ENCODE measurements around the gene CUTA.
"Not testable (repeated sequence)": the region's sequence is repeated elsewhere in the genome, so short reads cannot be mapped to it uniquely, and the experiment has no call there.

Gene CUTA

DNA sequence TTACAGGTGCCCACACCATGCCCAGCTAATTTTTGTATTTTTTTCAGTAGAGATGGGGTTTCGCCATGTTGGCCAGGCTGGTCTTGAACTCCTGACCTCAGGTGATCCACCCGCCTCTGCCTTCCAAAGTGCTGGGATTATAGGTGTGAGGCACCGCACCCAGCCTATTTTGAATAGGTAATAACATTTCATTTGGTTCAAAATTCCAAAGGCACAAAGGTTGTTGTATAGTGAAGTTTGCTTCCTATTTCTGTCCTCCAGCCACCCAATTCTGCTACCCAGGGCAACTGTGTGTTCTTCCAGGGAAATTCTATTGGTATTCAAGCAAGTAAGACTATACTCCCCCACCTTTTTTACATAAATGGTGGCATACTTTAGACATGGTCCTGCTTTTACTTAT lies 19.3 kb downstream of the CUTA start:
- DNase-seq; H3K27me3 Mint-ChIP-seq; H3K27ac Mint-ChIP-seq; ATAC-seq (replicated peaks); H3K36me3 Mint-ChIP-seq (ENCODE audit: insufficient read depth); H3K4me3 Mint-ChIP-seq; H3K9me3 Mint-ChIP-seq: not testable (repeated sequence)
- H3K4me1 Mint-ChIP-seq (ENCODE audit: low read depth in 2 of 2): peaks cover 5 to 12% of the 10 kb centered on the region in 2 donors

- peak overlapping the region in 1 of 2 donors; percentile 44 for H3K27ac Mint-ChIP-seq
Measured at GRCh38 chr6:33397541-33397940, 20.4 kb downstream of the CUTA start.

DNA sequence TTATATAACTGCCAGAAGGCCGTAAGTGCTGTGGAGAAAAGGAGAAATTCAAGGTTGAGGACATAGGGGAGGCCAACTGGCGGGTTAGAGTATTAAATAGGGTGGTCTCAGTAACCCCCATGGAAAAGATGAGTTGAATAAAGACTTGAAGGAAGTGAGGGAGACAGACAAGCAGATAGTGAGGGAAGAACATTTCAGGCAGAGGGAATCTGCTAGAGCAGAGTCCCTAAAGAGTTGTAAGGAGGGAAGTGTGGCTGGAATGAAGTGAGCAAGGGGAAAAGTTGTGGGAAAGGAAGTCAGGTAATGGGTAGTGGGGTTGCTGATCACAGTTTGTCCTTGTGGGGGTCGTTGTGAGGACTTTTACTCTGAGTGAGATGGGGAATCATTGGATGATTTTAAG lies 24.9 kb downstream of the CUTA start:
- Mint-ChIP-seq H3K36me3 (ENCODE audit: insufficient read depth) (peaks cover 6% of the 10 kb centered on the region), H3K4me1 (ENCODE audit: low read depth in 2 of 2) (peaks cover 16 to 36% of the 10 kb centered on the region in 2 donors), H3K4me3 (peak overlapping the region in 1 of 2 donors; percentile 81), H3K9me3 (no peaks in the 10 kb centered on the region), H3K27ac (peak overlapping the region in 1 of 2 donors; percentile 78), H3K27me3 (no peaks in the 10 kb centered on the region)
- DNase-seq (no peak), ATAC-seq (replicated peaks) (no peak)

More at GRCh38 chr6:33397541-33397940, 20.4 kb downstream of the CUTA start:
- Mint-ChIP-seq H3K36me3 (ENCODE audit: insufficient read depth) (no peaks in the 10 kb centered on the region), H3K4me3 (no peak overlapping the region), H3K4me1 (ENCODE audit: low read depth in 2 of 2) (peaks cover 6 to 19% of the 10 kb centered on the region in 2 donors), H3K27me3 (no peaks in the 10 kb centered on the region), H3K9me3 (no peaks in the 10 kb centered on the region)
- ATAC-seq (replicated peaks) (no peak), DNase-seq (no peak)

GRCh38 chr6:33392595-33392948 lies 25.3 kb downstream of the CUTA start:
- peaks cover 6% of the 10 kb centered on the region for H3K36me3 Mint-ChIP-seq (ENCODE audit: insufficient read depth)
- H3K4me3 Mint-ChIP-seq: peak overlapping the region; percentile 81 to 83
- DNase-seq: no peak
- no peaks in the 10 kb centered on the region for H3K9me3 Mint-ChIP-seq
- no peaks in the 10 kb centered on the region for H3K27me3 Mint-ChIP-seq
- H3K27ac Mint-ChIP-seq: peak overlapping the region in 1 of 2 donors; percentile 78
- H3K4me1 Mint-ChIP-seq (ENCODE audit: low read depth in 2 of 2): peaks cover 16 to 32% of the 10 kb centered on the region in 2 donors
- no peak for ATAC-seq (replicated peaks)

- H3K36me3 Mint-ChIP-seq (ENCODE audit: insufficient read depth): peaks cover 6% of the 10 kb centered on the region
- H3K27me3 Mint-ChIP-seq: no peaks in the 10 kb centered on the region
- DNase-seq (no peak), ATAC-seq (replicated peaks) (no peak)
- peak overlapping the region; percentile 78 to 90 for H3K27ac Mint-ChIP-seq
- peaks cover 16 to 30% of the 10 kb centered on the region in 2 donors for H3K4me1 Mint-ChIP-seq (ENCODE audit: low read depth in 2 of 2)
- H3K9me3 Mint-ChIP-seq: no peaks in the 10 kb centered on the region
- peak overlapping the region; percentile 81 to 83 for H3K4me3 Mint-ChIP-seq
Measured at GRCh38 chr6:33391922-33392594, 25.8 kb downstream of the CUTA start.

DNA sequence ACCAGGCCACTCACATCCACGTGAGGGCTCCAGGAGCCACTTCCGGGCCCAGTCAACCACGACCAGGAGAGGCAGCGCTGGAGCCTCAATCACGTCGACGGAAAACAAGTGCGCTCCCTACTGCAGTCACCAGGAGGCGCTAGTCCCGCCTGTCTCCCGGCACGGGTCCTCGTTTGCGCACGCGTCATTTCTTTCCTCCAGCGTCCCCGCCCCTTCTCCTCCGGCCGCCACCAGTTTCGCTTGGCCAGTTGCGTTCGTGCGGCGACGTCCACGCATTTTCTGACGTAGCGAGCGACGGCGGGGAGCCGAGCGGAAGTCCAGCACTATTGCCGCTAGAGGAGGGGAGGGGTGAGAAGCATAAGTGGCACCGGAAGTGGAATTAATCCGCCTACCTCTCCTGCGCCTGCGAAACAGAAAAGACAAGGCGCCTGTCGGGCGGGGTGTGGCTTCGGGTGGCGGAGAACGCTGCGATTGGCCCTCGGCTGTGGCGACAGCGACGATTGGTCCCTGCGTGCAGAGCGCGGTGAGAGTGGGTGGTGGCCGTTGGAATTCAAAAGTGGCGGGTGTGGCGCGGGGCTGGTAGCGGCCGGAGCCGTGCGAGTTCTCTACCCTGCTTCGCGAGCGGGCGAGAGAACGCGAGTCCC lies 26.5 kb downstream of the CUTA start, which contains the start of gene KIFC1:
Gene KIFC1 (plus strand): TSS at position 546 of the 644 bp plus-strand sequence. CDS start 163 bp downstream, outside the sequence.
- Mint-ChIP-seq H3K4me1 (ENCODE audit: low read depth in 2 of 2) (peaks cover 16 to 30% of the 10 kb centered on the region in 2 donors), H3K9me3 (no peaks in the 10 kb centered on the region), H3K27ac (peak within 1 kb of the TSS; percentile 78 to 90), H3K4me3 (peak within 1 kb of the TSS; percentile 81 to 83), H3K36me3 (ENCODE audit: insufficient read depth) (peaks cover 6% of the 10 kb centered on the region), H3K27me3 (no peaks in the 10 kb centered on the region)
- ATAC-seq (replicated peaks): peak; percentile 86
- peak; percentile 99 for DNase-seq

DNA sequence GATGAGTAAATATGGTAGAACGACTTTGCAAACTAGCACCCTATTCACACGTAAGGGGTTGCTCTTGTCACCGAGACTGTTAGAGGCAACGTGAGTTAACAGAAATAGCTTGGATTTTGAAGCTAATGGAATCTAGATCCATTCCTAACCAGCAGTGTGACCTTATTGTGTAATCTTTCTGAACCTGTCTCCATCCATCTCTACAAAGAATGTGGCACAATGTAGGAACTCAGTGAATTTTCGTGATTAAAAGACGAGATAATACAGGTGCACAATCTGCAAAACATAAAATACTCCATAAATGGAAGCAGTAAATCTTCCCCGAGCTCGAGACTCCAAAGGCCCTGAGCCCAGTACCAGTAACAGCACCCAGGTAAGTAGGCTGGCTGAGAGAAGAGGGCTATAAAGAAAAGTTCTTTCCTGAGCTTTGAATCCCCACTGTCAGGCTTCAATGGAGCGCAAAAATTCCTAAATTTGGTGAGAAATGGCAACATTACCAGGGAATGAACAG lies 27.1 kb downstream of the CUTA start:
- no peaks in the 10 kb centered on the region for H3K9me3 Mint-ChIP-seq
- H3K4me1 Mint-ChIP-seq (ENCODE audit: low read depth in 2 of 2): peaks cover 16 to 30% of the 10 kb centered on the region in 2 donors
- peaks cover 6% of the 10 kb centered on the region for H3K36me3 Mint-ChIP-seq (ENCODE audit: insufficient read depth)
- DNase-seq (no peak), ATAC-seq (replicated peaks) (peak; percentile 3)
- peak overlapping the region; percentile 78 to 90 for H3K27ac Mint-ChIP-seq
- peak overlapping the region; percentile 81 to 83 for H3K4me3 Mint-ChIP-seq
- no peaks in the 10 kb centered on the region for H3K27me3 Mint-ChIP-seq

DNA sequence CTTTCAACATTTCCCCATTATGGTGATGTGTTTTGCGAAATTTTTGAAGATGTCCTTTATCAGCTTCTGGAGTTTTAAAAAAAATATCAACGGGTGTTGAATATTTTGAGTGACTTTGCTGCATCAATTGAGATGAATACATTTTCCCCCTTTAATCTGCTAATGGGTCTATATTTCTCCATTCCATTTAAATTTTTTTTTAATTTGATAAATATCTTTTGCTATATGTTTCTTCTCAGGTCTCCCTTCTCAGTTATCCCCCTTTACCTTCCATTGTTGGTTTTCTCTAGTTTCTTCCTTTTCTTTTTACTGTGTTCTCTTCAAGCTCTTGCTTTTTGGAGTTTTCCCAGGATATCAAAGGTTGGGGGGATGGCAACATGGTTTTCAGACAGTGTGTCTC lies 27.7 kb downstream of the CUTA start:
- Mint-ChIP-seq H3K9me3 (no peaks in the 10 kb centered on the region), H3K27ac (peak overlapping the region in 1 of 2 donors; percentile 78), H3K27me3 (no peaks in the 10 kb centered on the region), H3K4me1 (ENCODE audit: low read depth in 2 of 2) (peaks cover 15 to 30% of the 10 kb centered on the region in 2 donors), H3K4me3 (no peak overlapping the region), H3K36me3 (ENCODE audit: insufficient read depth) (peaks cover 6% of the 10 kb centered on the region)
- DNase-seq (no peak), ATAC-seq (replicated peaks) (no peak)

DNA sequence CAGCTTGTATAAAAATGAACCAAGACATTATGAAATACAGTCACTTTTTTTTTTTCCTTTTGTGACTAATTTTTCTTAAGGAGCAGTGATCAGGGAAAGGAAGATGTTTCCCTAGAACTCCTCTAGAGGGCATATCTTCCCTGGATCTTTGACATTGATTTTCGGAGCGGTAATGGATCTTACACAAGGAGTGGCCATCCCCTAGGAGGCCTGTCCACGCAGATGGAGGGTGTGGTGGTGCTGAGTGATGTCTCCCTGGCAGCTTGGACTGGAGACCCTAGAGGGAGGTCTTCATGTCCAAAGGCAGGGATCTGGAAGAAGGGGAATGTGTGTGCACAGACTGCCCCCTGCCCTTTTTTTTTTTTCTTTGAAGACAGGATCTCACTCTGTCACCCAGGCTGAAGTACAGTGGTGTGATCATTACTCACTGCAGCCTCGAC lies 33.3 kb downstream of the CUTA start:
- H3K27me3 Mint-ChIP-seq: no peaks in the 10 kb centered on the region
- ATAC-seq (replicated peaks) (no peak), DNase-seq (no peak)
- no peak overlapping the region for H3K27ac Mint-ChIP-seq
- H3K36me3 Mint-ChIP-seq (ENCODE audit: insufficient read depth): no peaks in the 10 kb centered on the region
- H3K9me3 Mint-ChIP-seq: no peaks in the 10 kb centered on the region
- H3K4me1 Mint-ChIP-seq (ENCODE audit: low read depth in 2 of 2): peaks cover 0 to 2% of the 10 kb centered on the region in 2 donors
- no peak overlapping the region for H3K4me3 Mint-ChIP-seq

DNA sequence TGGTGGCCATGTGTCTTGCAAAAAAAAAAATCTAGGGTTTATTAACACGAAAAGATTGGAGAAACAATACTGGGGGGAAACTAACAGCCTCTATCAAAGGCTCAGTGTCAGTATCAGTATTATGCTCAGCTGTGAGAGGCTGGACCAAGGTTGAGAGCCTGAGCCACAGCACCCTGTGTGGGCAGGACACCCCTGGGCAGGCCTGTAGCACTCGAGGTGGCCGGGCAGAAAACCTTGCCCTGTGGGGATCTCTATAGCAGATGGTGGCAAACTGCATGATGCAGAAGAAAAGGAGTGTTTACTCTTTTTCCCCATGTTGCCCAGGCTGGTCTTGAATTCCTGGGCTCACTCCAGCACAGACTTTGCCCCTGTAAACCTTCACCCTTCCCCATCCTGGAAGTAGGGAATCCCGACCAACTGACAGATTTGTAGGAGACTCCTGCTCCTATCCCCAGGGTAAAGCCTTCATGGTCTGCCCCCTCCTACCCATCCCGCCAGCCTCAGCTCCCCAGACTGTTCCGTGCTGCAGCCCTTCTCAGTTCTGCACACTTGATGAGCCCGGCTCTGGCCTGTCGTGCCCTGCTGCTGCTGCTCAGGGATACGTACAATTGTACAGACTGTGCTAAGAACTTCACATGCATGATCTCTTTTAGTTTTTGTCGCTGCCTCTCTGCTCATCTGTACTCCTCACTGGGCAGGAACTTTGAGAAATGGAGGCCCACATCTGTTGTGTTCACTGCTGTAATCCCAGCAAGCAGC lies 34.3 kb downstream of the CUTA start:
- ATAC-seq (replicated peaks): no peak
- no peaks in the 10 kb centered on the region for H3K36me3 Mint-ChIP-seq (ENCODE audit: insufficient read depth)
- H3K9me3 Mint-ChIP-seq: no peaks in the 10 kb centered on the region
- no peak overlapping the region for H3K27ac Mint-ChIP-seq
- H3K27me3 Mint-ChIP-seq: no peaks in the 10 kb centered on the region
- no peak overlapping the region for H3K4me3 Mint-ChIP-seq
- peaks cover 0 to 2% of the 10 kb centered on the region in 2 donors for H3K4me1 Mint-ChIP-seq (ENCODE audit: low read depth in 2 of 2)
- no peak for DNase-seq

- H3K4me1 Mint-ChIP-seq (ENCODE audit: low read depth in 2 of 2): peaks cover 2 to 7% of the 10 kb centered on the region in 2 donors
- H3K27ac Mint-ChIP-seq: peak overlapping the region in 1 of 2 donors; percentile 22
Measured at GRCh38 chr6:33380272-33380981, 37.5 kb downstream of the CUTA start.

DNA sequence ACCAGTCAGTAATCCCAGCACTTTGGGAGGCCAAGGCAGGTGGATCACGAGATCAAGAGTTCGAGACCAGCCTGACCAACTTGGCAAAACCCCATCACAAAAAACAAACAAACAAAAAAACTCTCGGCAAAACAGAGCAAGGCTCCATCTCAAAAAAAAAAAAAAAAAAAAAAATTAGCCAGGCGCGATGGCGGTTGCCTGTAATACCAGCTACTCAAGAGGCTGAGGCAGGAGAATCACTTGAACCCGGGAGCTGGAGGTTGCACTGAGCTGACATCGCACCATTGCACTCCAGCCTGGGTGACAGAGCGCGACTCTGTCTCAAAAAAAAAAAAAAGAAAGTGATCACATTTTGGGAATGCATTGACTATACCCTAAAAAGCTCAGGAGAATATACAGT lies 38.7 kb downstream of the CUTA start:
- not testable (repeated sequence) for H3K9me3 Mint-ChIP-seq; H3K27ac Mint-ChIP-seq; ATAC-seq (replicated peaks); H3K27me3 Mint-ChIP-seq; H3K4me3 Mint-ChIP-seq; H3K36me3 Mint-ChIP-seq (ENCODE audit: insufficient read depth); DNase-seq
- H3K4me1 Mint-ChIP-seq (ENCODE audit: low read depth in 2 of 2): peaks cover 9 to 19% of the 10 kb centered on the region in 2 donors

More at GRCh38 chr6:33380272-33380981, 37.5 kb downstream of the CUTA start:
- H3K4me3 Mint-ChIP-seq: no peak overlapping the region
- H3K27me3 Mint-ChIP-seq: no peaks in the 10 kb centered on the region
- H3K9me3 Mint-ChIP-seq: no peaks in the 10 kb centered on the region
- ATAC-seq (replicated peaks) (no peak), DNase-seq (no peak)
- H3K36me3 Mint-ChIP-seq (ENCODE audit: insufficient read depth): no peaks in the 10 kb centered on the region

GRCh38 chr6:33377171-33377570 lies 40.7 kb downstream of the CUTA start:
- ATAC-seq (replicated peaks) (no peak), DNase-seq (no peak)
- no peaks in the 10 kb centered on the region for H3K9me3 Mint-ChIP-seq

More at GRCh38 chr6:33377171-33377570, 40.7 kb downstream of the CUTA start:
- H3K36me3 Mint-ChIP-seq (ENCODE audit: insufficient read depth): peaks cover 4% of the 10 kb centered on the region
- H3K4me3 Mint-ChIP-seq: no peak overlapping the region
- peaks cover 9 to 25% of the 10 kb centered on the region in 2 donors for H3K4me1 Mint-ChIP-seq (ENCODE audit: low read depth in 2 of 2)
- no peak overlapping the region for H3K27ac Mint-ChIP-seq
- H3K27me3 Mint-ChIP-seq: no peaks in the 10 kb centered on the region

All from effector memory CD8-positive, alpha-beta T cell (primary cell).